GM19468 (cell line): ENCODE measurements around the gene GINM1.

ENCODE experiments used
- ATAC-seq: cut with Tn5 transposase; IDR thresholded peaks from one replicate; pipeline ENCODE4 v1.9.1; 2021; ENCODE audit warnings: mild to moderate bottlenecking, moderate library complexity, moderate number of reproducible peaks; ENCODE audit not compliant: unreplicated experiment; ENCODE audit errors: extremely low read depth

The GINM1 gene

DNA sequence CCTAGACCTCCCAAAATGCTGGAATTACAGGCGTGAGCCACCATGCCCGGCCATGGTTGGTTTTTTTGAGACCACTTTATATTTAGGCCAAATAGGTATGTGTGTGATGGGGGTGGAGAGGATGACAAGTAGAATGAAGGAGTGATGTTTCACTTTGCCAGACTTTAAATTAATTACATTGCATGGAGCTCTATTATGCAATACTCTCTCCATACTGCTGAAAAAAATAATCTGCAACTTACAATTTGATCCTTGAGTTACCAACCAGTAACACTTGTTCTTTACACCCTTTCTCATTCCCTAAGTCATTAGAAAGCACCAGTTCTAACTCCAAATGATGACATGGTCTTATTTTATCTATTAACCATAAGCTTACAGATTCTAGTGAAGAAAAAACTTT is 26.8 kb downstream of the GINM1 start:
- no peak for ATAC-seq

DNA sequence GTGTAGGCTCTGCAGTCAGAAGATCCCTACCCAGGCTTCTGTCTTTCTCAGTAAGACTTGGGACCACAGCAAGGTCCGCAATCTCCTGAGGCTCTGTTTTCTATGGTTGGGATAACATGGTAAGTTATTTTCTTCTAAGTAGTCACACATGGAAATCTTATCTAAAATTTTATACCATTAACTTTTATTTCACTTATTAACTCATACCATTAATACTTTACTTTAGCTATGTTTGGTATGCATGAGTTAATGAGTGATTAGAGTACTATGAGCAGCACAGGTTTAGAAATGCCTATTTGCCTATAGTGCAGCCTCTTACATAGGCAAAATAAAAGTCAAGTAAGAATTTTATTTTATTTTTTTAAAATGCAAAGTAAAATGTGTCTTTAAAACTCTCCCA is 27.2 kb downstream of the GINM1 start:
- no peak for ATAC-seq

DNA sequence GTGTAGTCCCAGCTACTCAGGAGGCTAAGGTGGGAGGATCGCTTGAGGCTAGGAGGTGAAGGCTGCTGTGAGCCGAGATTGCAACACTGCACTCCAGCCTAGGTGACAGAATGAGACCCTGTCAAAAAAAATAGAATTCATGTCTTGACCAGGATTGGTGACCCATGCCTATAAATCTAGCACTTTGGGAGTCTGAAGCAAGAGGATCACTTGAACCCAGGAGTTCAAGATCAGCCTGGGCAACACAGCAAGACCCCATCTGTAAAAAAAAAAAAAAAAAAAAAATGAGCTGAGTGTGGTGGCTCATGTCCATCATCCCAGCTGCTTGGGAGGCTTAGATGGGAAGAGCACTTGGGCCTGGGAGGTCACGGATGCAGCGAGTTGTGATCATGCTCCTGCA is 34.3 kb downstream of the GINM1 start:
- no peak for ATAC-seq

DNA sequence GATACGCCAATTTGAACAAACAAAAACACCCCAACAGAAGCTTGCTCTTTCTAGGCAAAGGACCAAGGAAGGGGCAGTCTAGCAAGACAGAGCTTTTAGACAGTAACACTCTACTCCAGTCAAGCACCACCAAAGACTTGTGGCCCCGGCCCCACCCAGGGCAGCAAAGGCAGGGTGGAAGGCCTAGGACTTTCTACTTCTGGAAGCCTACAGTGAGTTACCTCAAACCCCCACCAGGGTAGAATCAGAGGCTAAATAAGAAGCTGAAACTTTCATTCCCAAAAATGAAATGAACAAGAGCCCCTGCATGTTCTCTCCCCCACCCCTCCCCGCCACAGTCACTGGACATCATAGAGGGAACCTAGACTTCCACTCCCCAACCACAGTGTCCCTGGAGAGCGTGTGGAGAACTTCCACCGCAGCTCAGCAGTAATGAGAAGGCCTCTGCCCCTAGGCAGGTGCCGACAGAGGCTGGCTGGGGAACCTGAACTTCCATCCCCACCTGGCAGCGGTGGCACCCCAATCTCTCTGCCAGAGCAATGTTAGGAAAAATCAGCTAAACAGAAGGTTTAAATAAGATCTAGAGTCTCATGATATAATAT is 42.3 kb downstream of the GINM1 start:
- no peak for ATAC-seq

DNA sequence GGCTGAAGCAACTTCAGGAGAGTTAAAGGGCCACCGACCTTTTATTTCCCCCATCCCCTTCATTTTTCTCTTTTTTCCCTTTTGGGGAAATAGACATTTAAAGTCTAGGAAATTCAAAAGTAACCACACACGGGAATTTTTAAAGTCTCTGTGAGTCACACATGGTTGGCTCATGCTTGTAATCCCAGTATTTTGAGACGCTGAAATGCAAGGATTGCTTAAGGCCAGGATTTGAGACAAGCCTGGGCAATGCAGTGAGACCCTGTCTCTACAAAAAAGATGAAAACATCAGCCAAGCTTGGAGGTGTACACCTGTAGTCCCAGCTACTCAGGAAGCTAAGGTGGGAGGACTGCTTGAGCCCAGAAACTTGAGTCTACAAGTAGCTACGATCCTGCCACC is 48.2 kb downstream of the GINM1 start:
- no peak for ATAC-seq

DNA sequence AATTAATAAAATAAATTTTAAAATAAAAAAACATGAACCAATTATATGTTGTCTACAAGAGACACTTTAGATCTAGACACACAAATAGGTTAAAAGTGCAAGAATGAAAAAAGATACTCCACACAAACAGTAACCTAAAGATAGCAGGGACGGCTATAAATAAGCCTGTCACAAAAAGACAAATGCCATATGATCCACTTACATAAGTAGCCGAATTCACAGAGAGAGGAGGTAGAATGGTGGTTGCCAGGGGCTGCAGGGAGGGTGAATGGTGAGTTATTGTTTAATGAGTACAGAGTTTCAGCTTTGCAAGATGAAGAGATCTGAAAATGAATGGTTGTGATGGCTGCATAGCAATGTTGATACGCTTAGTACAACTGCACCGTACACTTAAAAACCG is 49.6 kb downstream of the GINM1 start:
- no peak for ATAC-seq

DNA sequence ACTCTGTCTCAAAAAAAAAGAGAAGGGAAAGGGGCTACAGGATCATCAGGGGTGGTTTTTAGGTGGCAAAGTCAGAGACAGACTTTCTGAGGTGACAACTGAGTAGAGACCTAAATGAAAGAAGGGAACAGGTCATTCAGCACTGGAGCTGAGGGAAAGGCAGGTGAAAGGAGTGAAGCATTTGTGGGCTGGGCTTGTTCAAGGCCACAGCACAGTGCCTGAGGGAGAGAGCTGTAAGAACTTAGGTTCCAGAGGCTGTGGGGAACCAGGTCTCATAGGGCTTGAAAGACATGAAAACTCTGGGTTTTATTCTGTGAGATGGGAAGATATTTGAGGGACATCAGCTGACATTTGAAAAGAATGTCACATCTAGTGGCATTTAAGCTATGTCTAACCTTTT is 61.5 kb downstream of the GINM1 start:
- ATAC-seq, result no peak

GRCh38 chr6:149628875-149629510 is 62.8 kb downstream of the GINM1 start:
- ATAC-seq, result peak; percentile 84

GRCh38 chr6:149634315-149634714 is 68.1 kb downstream of the GINM1 start:
- ATAC-seq, result no peak

DNA sequence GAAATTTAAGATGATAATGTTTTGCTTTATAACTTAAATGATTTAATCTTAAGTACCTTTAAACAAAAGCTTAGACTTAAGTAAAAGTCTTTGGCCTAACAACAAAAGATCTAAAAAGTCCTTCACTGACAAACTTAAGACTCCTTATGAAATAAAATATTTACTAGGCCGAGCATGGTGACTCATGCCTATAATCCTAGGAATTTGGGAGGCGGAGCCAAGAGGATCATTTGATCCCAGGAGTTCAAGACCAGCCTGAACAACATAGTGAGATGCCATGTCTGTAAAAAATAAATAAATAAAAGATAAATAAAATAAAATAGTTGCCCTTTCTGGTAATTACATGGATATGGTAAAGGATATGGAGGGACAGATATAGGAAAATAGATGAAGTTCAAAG is 69.9 kb downstream of the GINM1 start:
- ATAC-seq, result no peak
